Stomach (tissue), 9 donors: ENCODE results near the gene DSTYK. TPM values are rescaled to one million over a fixed set of nuclear protein-coding genes. Genes with fewer than 3 reads are reported as not detected.

Source experiments
- DNase-seq, 2 donors: peaks; one replicate each; pipeline versions ENCODE4 v3.0.0 to v3.0.0-alpha.2; 2013 to 2019
- H3K27ac ChIP-seq, 5 donors: fragments of 200-600 bp in 4 of 5; sonication (generic) in 4 of 5; one replicate each; pipeline ENCODE4 v1.5.1; 2013 to 2019; ENCODE audit warnings: mild to moderate bottlenecking in 1 of 5, moderate library complexity in 1 of 5
- H3K27me3 ChIP-seq, 3 donors: fragments of 200-600 bp; sonication (generic); one replicate each; pipeline ENCODE4 v1.5.1; 2017 to 2019; ENCODE audit warnings: mixed run types in 1 of 3
- H3K36me3 ChIP-seq, 4 donors: fragments of 200-600 bp; sonication (generic); 1 replicate in 3 of 4; 2 replicates in 1 of 4; pipeline ENCODE4 v1.5.1; 2016 to 2019
- H3K4me1 ChIP-seq, 4 donors: fragments of 200-600 bp; sonication (generic); one replicate each; pipeline ENCODE4 v1.5.1; 2016 to 2019
- H3K4me3 ChIP-seq, 4 donors: fragments of 200-600 bp; sonication (generic) in 3 of 4; one replicate each; pipeline ENCODE4 v1.5.1; 2016 to 2019; ENCODE audit warnings: mild to moderate bottlenecking in 1 of 4
- H3K9me3 ChIP-seq, 4 donors: fragments of 200-600 bp; sonication (generic); one replicate each; pipeline ENCODE4 v1.5.1; 2016 to 2019
- CTCF ChIP-seq, 7 experiments: fragments of 450-650 bp in 4 of 7; fragments of 200-600 bp in 3 of 7; sonication (generic) in 3 of 7; IDR thresholded peaks; one replicate each; pipeline ENCODE4 v1.5.1; 2016 to 2019; ENCODE audit warnings: antibody characterized with exemption in 7 of 7, control low read depth in 2 of 7, mild to moderate bottlenecking in 1 of 7
- EP300 ChIP-seq: sonication (generic); formaldehyde crosslinking; IDR thresholded peaks from one replicate; pipeline ENCODE4 v1.6.1; 2017; ENCODE audit warnings: antibody characterized with exemption
- POLR2A ChIP-seq, 4 donors: fragments of 450-650 bp; IDR thresholded peaks; one replicate each; pipeline ENCODE4 v1.6.1; 2016; ENCODE audit warnings: antibody characterized with exemption in 4 of 4, control low read depth in 2 of 4, mild to moderate bottlenecking in 1 of 4, moderate library complexity in 1 of 4
- POLR2AphosphoS5 ChIP-seq, 3 donors: sonication (generic); formaldehyde crosslinking; IDR thresholded peaks; one replicate each; pipeline ENCODE4 v1.6.1; 2016; ENCODE audit warnings: antibody characterized with exemption in 3 of 3
- WGBS, 5 donors: extraction: QIAGEN DNeasy Blood & Tissue Kit in 3 of 5; methylation state at CpG; one replicate each; pipeline versions ENCODE4 v1.1.5 to v1.1.7; 2013 to 2018; 5-methylcytosine and 5-hydroxymethylcytosine counted together
- intact Hi-C: fragments of 100-400 bp; cut with DNase I; formaldehyde crosslinking; loops from one replicate; pipeline ENCODE4 v1.15.1; 2023; ENCODE audit warnings: low total_unique reads
- polyA plus RNA-seq, 3 donors: library from polyadenylated mRNA; stranded (reverse); fragments of 200-250 nt; gene quantifications; one replicate each; pipeline ENCODE4 v1.2.3, GENCODE V29; 2013
- total RNA-seq, 5 donors: library from RNA; depleted of rRNA; stranded (reverse); fragments of >200 nt; gene quantifications; one replicate each; pipeline versions ENCODE4 v1.1.0 to v1.2.3, GENCODE V29; 2014 to 2016
- donor health status: healthy with polysubstance abuse.
- donor health status: Bipolar disorder and iron deficiency.
- donor health status: healthy.

The DSTYK gene
- total and polyA plus RNA-seq, 8 donors: 2.4 to 15.2 (median 3.4) TPM

DNA sequence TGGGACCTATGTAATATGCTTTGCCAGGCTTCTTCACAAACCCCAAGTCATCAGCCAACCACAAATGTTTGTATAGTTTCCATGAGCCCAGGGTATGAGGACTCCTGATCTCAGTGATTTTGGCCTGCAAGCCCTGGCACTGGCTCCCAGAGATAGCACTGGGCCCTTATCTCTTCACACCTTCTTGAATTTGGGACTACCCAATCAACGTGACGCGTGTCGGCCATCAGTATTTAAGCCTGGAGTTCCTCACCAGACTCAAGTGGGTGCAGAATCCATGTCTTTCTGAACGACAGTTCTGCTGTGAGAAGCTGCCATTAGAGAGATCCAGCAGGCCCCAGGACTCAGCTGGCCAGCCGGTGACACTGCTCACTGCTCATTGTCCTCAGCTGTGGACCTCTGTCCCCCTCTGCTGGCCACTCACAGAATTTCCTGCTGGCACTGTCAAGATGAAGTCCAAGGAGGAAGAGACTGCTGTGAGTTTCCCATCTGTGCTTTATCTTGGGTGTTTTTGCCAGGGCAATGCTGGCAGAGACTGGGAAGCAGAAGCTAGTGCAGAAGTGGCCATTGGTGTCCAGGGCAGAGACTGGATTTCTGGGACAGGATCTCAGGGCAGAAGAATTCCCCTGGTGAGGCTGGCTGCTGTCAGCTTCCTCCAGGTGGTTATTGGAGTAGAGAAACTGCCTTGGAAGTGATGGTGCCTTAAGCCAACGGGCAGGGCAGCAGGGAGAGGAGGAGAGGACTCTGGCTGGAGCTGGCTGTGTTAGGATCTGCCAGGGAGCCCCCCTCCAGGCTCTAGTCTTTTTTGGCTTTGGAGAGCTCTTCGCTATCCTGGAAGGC lies 44.7 kb upstream of the DSTYK start:
- H3K27ac ChIP-seq: peak overlapping the region in 1 of 5 donors; percentile 28
- TF ChIP-seq EP300: peak; percentile 11
- peak in 1 of 3 donors; percentile 53 for TF ChIP-seq POLR2AphosphoS5 (IDR thresholded peaks at IDR 0.05)
- no peak for TF ChIP-seq POLR2A (IDR thresholded peaks at IDR 0.05)
- peak in 6 of 7 experiments; percentile 67 to 98 (median 94) for TF ChIP-seq CTCF (IDR thresholded peaks at IDR 0.05)
- WGBS, 5 donors: 21 to 41% (median 27%) methylated on average over 4 to 8 of the region's 8 CpGs

DNA sequence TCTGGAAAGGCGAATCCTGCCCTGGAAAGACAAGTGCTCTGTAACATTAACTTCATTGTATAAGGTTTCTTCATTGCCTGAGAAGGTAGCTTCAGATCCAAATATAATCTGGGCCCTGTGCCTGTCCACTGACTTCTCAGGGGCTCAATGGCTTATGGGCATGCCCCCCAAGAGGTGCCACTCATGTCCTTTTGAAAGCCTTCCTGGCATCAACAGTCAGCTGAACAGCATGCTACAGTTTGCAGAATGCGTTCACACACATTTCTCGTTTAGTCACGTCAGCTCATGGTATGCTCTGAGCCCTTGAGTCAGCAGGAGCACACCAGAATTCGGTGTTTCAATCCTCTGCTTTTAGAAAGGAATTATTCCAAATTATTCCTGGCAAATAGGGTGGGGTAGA lies 40.1 kb upstream of the DSTYK start:
- WGBS, 5 donors: 65 to 88% (median 72%) methylated on average over 5 of the region's 5 CpGs
- TF ChIP-seq POLR2A (IDR thresholded peaks at IDR 0.05) (no peak), POLR2AphosphoS5 (IDR thresholded peaks at IDR 0.05) (peak in 1 of 3 donors; percentile 23), CTCF (IDR thresholded peaks at IDR 0.05) (no peak), EP300 (no peak)
- Histone ChIP-seq H3K4me3 (no peak overlapping the region), H3K36me3 (no peaks in the 10 kb centered on the region), H3K4me1 (peaks cover 17 to 53% (median 32%) of the 10 kb centered on the region in 4 donors), H3K9me3 (no peaks in the 10 kb centered on the region), H3K27me3 (no peaks in the 10 kb centered on the region), H3K27ac (peak overlapping the region in 1 of 5 donors; percentile 26)
- intact Hi-C loops: loop anchor here (10.0 kb wide), 2 partner anchors 127 to 277 kb away; partner anchors contain the start of gene RBBP5
- no peak for DNase-seq

More for the DNA sequence above, 44.7 kb upstream of the DSTYK start:
- H3K36me3 ChIP-seq: no peaks in the 10 kb centered on the region
- intact Hi-C loops: loop anchor here (10.0 kb wide), 2 partner anchors 131 to 281 kb away; partner anchors contain the start of gene RBBP5
- H3K4me3 ChIP-seq: no peak overlapping the region
- H3K9me3 ChIP-seq: no peaks in the 10 kb centered on the region
- peak; percentile 92 to 96 for DNase-seq
- H3K27me3 ChIP-seq: no peaks in the 10 kb centered on the region
- peaks cover 11 to 31% (median 15%) of the 10 kb centered on the region in 4 donors for H3K4me1 ChIP-seq

DNA sequence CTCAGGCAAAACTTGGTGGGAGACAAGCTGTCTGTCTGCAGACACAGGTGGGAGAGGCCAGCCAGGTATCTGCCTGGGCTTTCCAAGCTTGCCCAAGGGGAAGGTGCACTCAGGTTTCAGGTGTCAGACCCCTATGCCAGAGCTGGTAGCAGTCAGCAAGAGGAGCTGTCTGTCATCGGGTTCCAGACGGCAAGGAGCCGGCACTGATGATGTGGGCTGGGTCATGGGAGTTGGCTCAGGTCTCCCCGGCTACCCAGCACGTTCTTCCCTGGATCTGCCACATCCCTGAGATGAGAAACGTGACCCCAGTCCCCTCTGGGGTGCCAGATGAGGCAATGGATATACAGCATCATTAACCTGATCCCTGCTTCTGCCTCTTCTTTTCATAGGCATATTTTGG lies 39.2 kb upstream of the DSTYK start:
- Histone ChIP-seq H3K27me3 (no peaks in the 10 kb centered on the region), H3K4me1 (peaks cover 17 to 54% (median 30%) of the 10 kb centered on the region in 4 donors), H3K36me3 (no peaks in the 10 kb centered on the region), H3K4me3 (no peak overlapping the region), H3K9me3 (no peaks in the 10 kb centered on the region), H3K27ac (peak overlapping the region in 1 of 5 donors; percentile 22)
- no peak for DNase-seq
- 58 to 75% (median 59%) methylated on average over 2 to 6 of the region's 6 CpGs for WGBS, 5 donors
- intact Hi-C loops: loop anchor here (10.0 kb wide), 2 partner anchors 126 to 276 kb away; partner anchors contain the start of gene RBBP5
- TF ChIP-seq CTCF (IDR thresholded peaks at IDR 0.05): no peak
- no peak for TF ChIP-seq POLR2A (IDR thresholded peaks at IDR 0.05)
- no peak for TF ChIP-seq EP300
- TF ChIP-seq POLR2AphosphoS5 (IDR thresholded peaks at IDR 0.05): no peak

GRCh38 chr1:205249651-205250050 lies 38.1 kb upstream of the DSTYK start:
- 49 to 80% (median 58%) methylated on average over 4 of the region's 4 CpGs for WGBS, 5 donors
- DNase-seq: no peak
- no peak for TF ChIP-seq POLR2A (IDR thresholded peaks at IDR 0.05)
- no peak for TF ChIP-seq CTCF (IDR thresholded peaks at IDR 0.05)
- no peak for TF ChIP-seq EP300
- TF ChIP-seq POLR2AphosphoS5 (IDR thresholded peaks at IDR 0.05): no peak
- Histone ChIP-seq H3K27ac (peak overlapping the region in 2 of 5 donors; percentile 50 to 59), H3K4me1 (peaks cover 17 to 53% (median 29%) of the 10 kb centered on the region in 4 donors), H3K36me3 (no peaks in the 10 kb centered on the region), H3K4me3 (no peak overlapping the region), H3K27me3 (no peaks in the 10 kb centered on the region), H3K9me3 (no peaks in the 10 kb centered on the region)
- intact Hi-C loops: loop anchor here (10.0 kb wide), 2 partner anchors 125 to 275 kb away; partner anchors contain the start of gene RBBP5
